GM18505 (cell line): ENCODE results near the gene CNKSR1.

Experiments used
- ATAC-seq: cut with Tn5 transposase; IDR thresholded peaks from one replicate; pipeline ENCODE4 v1.9.1; 2021; ENCODE audit not compliant: unreplicated experiment
- POLR2A ChIP-seq: IDR thresholded peaks from 4 replicates; pipeline ENCODE4 v1.6.1; 2011; ENCODE audit warnings: borderline replicate concordance; ENCODE audit not compliant: insufficient read depth, insufficient read length; ENCODE audit errors: extremely low read depth

Gene CNKSR1

DNA sequence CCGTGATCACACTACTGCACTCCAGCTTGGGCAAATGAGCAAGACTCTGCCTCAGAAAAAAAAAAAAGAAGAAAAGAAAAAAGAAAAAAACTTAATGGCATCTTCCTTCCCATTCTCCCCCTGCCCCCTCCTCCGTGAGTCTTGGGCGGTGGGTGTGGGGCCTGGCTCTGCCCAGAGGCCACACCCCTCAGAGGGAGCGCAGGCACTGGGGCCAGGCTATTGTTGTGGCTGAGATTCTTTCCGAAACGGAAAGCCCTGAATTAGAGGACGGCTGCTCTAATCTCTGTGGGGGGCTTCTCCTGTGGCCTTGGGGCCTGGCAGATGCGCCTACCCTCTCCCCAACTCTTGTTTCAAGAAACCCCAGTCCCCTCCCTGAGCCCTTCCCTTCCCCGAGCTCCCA, 22.5 kb upstream of the CNKSR1 start:
- ATAC-seq: no peak
- TF ChIP-seq POLR2A: no peak

DNA sequence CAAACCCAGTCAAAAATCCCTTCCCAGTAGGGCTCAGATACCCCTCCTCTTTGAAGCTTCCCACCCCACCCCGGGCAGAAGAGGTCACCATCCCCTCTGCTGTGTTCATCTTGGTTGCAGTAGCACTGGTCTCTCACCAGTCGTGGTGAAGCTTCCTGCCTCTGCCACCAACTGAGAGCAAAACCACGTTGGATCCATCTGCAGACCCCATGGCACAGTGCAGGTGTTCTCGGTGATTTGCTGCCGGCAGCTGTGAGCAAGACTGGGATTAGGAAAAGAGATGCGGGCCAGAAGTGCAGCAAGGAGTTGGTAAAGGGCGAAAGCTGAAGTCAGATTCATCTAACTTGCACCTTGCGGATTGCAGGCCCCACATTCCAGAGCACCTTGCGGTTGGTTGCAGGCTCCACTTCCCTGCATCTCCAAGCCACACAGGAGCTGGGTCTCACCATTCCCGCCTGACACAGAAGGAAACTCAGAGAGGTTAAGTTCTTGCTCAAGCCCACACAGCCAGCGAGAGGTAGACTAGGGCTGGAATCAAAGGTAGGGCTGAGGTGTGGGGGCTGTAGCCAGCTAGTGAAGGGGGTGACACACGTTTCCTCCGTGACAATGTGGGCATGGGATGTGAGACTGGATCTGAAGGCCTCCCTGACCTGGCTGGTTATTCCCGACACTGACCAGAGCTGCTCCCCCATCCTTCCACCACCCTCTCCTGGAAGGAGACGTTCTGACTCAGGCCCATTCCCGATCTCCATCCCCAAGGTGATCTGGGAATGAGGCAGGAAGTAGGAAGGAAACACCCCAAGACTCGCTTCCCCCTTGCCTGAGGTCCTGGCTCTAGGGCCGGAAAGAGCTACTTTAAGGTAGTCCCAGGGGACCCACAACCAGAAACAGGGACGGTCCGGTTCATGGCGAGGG, 21.7 kb upstream of the CNKSR1 start:
- ATAC-seq: no peak
- no peak for TF ChIP-seq POLR2A

DNA sequence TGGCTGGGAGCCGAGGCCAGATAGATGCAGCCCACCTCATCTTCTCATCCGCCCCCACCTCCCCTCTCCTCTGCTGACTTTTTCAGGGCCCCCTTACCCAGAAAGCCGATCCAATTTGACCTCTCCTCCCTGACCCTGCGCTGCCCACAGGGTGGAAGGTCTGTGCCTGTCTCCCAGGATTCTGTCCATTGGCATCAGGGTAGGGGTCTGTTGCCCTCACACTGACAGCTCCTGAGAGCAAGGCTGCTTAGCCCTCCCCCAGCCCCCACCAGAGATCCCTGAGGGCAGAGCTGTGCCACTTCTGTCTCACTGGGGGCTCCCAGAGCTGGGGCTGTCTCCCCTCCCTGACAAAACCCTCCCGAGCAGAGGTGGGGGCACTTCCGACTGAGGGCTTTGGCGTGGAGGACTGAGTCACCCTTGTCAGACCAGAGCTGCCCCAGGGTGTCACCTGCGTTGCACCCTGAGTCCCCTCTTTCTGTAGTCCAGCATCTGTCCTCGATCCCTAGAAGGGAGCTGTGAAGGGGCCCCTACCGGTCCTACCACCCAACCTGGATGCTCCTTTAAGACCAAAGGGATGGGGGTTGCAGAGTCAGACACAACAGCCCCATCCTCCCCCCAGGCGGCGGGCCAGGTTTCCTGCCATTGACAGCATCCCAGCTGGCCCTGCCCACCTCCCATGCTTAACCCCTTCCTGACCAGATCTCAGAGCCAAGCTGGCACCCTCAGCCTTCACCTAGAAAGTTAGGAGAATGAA, 20.8 kb upstream of the CNKSR1 start:
- no peak for TF ChIP-seq POLR2A
- no peak for ATAC-seq

DNA sequence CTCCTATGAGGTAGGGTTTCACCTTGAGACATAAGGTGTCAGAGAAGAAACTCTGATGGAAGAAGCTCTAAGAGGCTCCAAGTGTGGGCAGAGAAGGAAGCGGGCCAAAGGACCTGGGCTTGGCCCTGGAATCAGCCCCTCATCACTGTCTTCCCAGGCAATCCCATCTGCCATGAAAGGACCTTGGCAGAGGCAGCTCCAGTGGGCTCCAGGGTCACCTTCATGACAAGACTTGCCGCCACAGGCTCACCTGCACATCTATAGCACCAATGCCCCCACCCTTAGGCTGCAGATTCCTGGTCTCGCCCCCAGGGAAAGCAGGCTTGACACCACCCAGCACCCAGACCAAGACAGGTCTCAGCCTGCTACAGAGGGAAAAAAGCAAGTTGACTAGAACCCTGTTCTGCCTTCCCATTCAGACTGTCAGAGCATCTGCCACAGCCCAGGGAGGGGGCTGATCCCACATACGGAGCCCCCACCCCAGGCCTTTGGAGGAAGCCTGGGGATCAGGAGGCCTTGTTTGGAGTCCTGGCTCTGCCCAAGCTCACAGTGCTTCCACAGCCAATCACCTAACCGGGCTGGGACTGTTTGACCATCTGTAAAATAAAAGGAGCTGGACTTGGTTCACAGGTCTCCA, 18.9 kb upstream of the CNKSR1 start:
- no peak for ATAC-seq
- TF ChIP-seq POLR2A: no peak

DNA sequence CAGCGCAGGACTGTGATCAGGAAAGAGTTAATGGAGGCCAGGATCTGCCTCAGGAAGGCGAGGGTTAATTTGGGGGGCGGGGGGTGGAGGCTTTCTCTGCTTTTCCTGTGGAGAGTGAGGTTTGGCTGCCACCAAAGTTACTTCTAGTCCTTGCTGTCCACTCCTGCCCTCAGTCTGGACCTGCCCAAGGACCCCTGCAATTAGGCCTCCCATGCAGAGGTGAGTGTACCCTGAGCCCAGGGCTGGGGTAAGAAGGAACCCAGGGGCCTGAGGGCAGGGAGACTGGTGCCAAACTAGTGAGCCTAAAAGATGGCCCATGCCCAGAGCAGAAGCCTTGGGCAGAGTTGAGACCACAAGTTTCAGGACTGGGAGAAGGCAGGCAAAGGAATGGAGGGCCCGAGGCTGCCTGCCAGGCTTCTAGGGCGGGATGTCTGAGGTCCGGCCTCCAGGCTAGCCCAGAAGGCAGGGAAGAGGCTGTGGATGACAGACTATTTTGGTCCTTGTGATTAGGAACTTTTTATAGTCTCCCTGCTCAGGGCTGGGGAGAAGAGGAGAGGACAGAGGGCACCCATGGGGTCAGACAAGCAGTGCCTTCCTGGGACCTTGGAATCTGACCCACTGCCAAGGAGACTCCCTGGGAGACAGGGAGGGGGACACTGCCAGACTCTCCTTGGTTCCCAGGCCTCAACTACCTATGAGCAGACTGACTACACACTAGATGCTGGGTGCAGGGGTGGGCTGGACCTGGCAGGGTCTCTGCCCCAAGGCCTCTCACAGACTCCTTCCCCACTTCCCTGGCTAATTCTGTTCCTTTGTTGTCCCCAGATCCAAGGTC, 18.2 kb upstream of the CNKSR1 start, which contains the start of gene FAM110D:
Gene FAM110D (plus strand): TSS at position 172 of the 835 bp plus-strand sequence. CDS start 2,213 bp downstream, outside the sequence.
- TF ChIP-seq POLR2A: no peak

DNA sequence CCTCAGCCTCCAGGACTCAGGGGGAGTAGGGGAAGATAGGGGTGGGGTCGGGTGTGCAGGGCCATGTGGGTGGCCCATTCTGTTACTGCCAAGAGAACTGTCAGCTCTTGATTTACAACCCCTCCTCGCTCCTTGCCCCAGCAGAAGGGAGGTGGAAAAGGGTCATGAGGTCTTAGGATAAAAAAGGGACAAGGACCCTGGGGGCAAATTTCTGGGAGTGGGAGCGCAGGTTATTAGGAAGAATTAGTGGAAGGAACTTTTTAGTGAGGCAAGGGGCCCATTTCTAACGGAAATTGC, 17.6 kb upstream of the CNKSR1 start:
- ATAC-seq: no peak
- TF ChIP-seq POLR2A: no peak

More for the DNA sequence above, 18.2 kb upstream of the CNKSR1 start, which contains the start of gene FAM110D:
- ATAC-seq: no peak

DNA sequence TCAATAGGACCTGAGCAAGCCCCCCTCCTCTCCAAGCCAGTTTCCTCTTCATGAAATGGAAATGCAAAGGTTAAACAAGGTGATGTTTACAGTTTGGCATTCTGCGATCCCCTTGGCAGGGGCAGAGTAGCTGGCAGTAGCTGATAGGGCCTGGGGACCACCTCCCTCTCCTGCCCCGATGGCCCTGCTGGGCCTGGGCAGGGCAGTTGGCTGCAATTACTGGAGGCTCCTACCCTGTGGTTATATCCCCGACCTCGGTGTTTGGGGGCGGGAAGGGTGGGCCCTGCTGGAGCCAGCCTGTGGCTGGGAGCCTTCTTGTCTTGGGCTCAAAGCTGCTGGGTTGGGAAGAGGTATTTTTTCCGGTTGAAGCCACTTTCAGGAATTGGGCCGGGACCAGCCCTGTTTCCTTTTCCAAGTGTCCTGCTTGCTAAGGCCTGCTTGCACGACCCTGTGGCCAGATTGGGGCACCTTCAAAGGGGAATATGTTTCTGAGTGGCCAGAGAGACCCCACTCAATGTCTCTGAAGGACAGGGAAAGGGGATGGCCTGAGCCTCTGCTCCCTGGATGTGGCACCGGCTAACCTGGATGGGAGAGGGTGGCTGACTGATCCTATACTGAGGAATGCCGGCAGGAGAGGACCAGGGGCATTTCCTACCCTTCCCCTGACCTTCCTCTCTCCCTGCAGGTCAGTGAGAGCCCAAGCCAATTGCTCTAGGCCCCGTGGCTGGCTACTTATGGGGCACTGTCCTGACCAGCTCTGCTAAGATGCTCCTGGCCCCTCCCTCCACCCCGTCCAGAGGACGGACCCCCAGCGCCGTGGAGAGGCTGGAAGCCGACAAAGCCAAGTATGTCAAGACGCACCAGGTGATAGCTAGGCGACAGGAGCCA, 16.5 kb upstream of the CNKSR1 start:
- no peak for TF ChIP-seq POLR2A
- ATAC-seq: no peak

DNA sequence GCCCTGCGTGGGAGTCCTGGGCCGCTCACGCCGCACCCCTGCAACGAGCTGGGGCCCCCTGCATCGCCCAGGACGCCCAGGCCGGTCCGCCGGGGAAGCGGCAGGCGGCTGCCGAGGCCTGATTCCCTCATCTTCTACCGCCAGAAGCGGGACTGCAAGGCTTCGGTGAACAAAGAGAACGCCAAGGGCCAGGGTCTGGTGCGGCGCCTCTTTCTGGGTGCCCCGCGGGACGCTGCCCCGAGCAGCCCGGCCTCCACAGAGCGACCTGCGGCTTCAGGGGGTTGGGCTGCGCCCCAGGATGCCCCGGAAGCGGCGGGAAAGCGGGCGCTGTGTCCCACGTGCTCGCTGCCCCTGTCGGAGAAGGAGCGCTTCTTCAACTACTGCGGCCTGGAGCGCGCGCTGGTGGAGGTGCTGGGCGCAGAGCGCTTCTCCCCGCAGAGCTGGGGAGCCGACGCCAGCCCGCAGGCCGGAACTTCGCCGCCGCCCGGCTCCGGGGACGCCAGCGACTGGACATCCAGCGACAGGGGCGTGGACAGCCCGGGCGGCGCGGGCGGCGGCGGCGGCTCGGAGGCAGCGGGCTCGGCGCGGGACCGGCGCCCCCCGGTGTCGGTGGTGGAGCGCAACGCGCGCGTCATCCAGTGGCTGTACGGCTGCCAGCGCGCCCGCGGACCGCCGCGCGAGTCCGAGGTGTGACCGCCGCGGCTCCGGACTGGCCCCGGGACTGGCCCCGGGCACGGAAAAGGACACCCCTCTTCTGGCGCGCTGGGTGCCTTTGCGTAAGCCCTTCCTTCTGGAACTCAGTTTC, 15.7 kb upstream of the CNKSR1 start:
- no peak for ATAC-seq
- TF ChIP-seq POLR2A: no peak

DNA sequence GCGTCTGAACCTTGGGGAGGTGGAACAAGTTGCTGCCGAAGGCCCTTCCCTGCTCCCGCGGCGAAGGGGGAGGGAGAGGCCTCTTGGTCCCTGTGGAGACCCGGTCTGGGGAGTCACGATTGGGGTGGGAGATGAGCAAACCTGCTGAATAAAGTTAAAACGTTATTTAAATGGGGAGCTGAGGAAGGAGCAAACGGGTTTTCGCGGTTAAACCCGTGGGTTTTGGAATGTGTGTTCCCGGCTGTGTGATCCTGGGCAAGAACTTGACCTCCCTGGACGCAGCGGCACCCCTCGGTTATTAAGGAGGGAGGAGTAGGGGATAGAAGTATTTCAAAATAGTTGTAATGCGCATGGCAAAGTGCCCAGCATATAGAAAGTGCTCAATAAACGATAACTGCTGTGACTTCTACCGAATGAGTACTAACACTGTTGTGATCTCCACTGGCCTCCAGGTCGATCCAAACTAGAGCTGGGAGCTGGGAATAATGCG, 15.0 kb upstream of the CNKSR1 start:
- ATAC-seq: no peak
- no peak for TF ChIP-seq POLR2A

DNA sequence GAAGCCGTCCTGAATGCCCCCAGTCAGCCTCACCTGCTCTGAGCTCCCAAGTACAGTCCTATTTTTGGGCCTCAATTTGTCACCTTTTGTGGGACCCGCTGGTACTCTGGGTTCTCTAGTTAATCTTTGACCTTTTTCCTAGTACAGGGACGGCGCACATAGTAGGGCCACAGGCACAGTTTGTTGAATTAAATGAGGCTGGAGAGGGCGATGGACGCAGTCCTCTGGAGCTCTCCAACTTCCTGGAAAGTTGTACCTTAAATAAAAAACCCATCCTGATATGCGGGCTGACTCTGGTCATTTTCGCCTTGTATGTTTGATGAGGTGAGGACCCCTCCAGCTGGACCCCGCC, 13.6 kb upstream of the CNKSR1 start:
- TF ChIP-seq POLR2A: no peak
- ATAC-seq: no peak

DNA sequence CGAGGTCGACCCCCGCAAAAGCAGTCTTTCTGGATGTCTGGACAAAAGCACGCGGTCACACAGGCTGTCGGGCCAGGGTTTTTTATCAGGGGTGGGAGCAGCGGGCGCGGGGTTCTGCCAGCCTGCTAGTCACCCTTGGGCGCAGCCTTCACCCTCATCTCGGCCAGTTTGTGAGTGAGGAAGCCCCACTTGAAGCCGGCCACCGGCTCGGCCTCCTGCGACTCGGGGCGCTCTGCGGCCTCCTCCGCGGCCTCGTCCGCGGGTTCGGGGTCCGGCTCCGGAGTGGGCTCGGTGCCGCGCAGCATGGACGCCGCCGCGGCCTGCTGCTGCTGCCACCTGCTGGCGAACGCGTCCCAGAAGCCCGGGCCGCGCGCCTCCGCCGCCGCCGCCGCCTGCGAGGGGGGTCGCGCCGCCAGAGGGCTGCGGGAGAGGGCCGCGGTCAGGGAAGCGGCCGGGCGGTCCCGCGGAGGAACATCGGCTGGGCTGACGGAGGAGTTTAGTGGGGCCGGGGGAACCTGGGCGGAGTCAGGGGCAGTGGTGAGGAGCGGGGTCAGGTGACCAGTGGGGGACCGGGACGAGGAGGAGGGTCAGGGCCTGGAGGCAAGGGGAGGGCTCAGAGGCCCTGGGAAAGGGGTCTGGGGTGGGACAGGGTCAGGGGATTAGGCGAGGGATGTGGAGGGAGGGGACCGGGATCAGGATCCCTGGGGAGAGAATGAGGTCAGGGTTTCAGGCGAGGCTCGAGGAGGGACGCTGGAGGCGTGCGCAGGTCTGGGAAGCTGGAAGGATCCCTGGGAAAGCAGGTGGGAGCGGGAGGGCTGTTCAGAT, 13.0 kb upstream of the CNKSR1 start:
- no peak for ATAC-seq
- no peak for TF ChIP-seq POLR2A
